Calu3 (cell line): ENCODE data around the gene OPCML. TPM values are rescaled to one million over a fixed set of nuclear protein-coding genes. Genes with fewer than 3 reads are reported as not detected.

ENCODE experiments used
- BruUV-seq: library from RNA; stranded (reverse); fragments of 400-500 nt; replicated peaks from 2 replicates; lab custom pipeline; 2021; lab: Mats Ljungman, UMichigan
- CTCF ChIA-PET: fragments of 300-600 bp; sonication (Branson Sonifier 250); formaldehyde crosslinking; loops from one replicate; lab custom pipeline; 2022; ENCODE audit warnings: antibody characterized with exemption; lab: Charles Lee
- DNase-seq: peaks from one replicate; pipeline ENCODE4 v3.0.0; 2022
- H3K27ac Mint-ChIP-seq: one replicate; pipeline ENCODE4 v1.8.0; 2022; ENCODE audit warnings: mixed read lengths; ENCODE audit not compliant: unreplicated experiment
- H3K27me3 Mint-ChIP-seq: one replicate; pipeline ENCODE4 v1.8.0; 2022; ENCODE audit warnings: mixed read lengths; ENCODE audit not compliant: unreplicated experiment
- H3K36me3 Mint-ChIP-seq: one replicate; pipeline ENCODE4 v1.8.0; 2022; ENCODE audit warnings: mild to moderate bottlenecking, moderate library complexity, mixed read lengths; ENCODE audit not compliant: insufficient read depth, unreplicated experiment
- H3K4me1 Mint-ChIP-seq: one replicate; pipeline ENCODE4 v1.8.0; 2022; ENCODE audit warnings: mild to moderate bottlenecking, low read depth, mixed read lengths; ENCODE audit not compliant: unreplicated experiment
- H3K4me3 Mint-ChIP-seq: one replicate; pipeline ENCODE4 v1.8.0; 2022; ENCODE audit warnings: mild to moderate bottlenecking, low read depth, moderate library complexity, mixed read lengths; ENCODE audit not compliant: unreplicated experiment
- H3K9me3 Mint-ChIP-seq: one replicate; pipeline ENCODE4 v1.8.0; 2022; ENCODE audit warnings: low read depth, mixed read lengths; ENCODE audit not compliant: unreplicated experiment
- intact Hi-C: fragments of 100-400 bp; cut with micrococcal nuclease; formaldehyde crosslinking; loops from one replicate; pipeline ENCODE4 v1.10.0; 2022; ENCODE audit not compliant: unreplicated experiment
- total RNA-seq: library from RNA; stranded (reverse); gene quantifications from 2 replicates; pipeline ENCODE4 v1.2.3, GENCODE V29; 2022
- TF ChIP-seq, protein P1 (sequence below): fragments of 200-600 bp; IDR thresholded peaks from one replicate; pipeline ENCODE4 v1.8.0; 2022; ENCODE audit warnings: antibody characterized with exemption; ENCODE audit not compliant: unreplicated experiment

OPCML gene
- total RNA-seq, 1 experiment from 2014 or later = not detected

DNA sequence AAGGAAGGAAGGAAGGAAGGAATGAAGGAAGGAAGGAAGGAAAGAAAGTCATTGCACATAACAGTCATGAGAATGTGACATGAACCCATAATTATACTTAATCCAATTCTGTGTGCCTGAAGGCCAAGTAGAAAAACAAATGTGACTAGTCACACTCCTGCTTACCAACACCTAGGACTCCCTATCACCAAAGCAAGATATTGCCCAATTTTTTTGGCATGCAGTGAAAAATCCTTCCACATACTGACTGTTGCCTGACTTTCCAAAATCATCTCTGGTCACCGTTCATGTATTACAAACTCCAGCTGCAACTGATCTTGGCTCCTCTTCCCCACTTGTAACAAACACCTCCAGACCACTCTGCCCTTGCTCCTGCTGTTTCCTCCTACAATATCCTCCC is 516.8 kb downstream of the OPCML start:
- Mint-ChIP-seq H3K27me3 (no peaks in the 10 kb centered on the region), H3K27ac (no peak overlapping the region), H3K36me3 (no peaks in the 10 kb centered on the region), H3K4me1 (no peaks in the 10 kb centered on the region), H3K9me3 (peaks cover 9% of the 10 kb centered on the region), H3K4me3 (no peak overlapping the region)
- CTCF ChIA-PET = no interaction called here
- no TSS peak for BruUV-seq
- TF ChIP-seq, protein P1, sequence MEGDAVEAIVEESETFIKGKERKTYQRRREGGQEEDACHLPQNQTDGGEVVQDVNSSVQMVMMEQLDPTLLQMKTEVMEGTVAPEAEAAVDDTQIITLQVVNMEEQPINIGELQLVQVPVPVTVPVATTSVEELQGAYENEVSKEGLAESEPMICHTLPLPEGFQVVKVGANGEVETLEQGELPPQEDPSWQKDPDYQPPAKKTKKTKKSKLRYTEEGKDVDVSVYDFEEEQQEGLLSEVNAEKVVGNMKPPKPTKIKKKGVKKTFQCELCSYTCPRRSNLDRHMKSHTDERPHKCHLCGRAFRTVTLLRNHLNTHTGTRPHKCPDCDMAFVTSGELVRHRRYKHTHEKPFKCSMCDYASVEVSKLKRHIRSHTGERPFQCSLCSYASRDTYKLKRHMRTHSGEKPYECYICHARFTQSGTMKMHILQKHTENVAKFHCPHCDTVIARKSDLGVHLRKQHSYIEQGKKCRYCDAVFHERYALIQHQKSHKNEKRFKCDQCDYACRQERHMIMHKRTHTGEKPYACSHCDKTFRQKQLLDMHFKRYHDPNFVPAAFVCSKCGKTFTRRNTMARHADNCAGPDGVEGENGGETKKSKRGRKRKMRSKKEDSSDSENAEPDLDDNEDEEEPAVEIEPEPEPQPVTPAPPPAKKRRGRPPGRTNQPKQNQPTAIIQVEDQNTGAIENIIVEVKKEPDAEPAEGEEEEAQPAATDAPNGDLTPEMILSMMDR = no peak
- no peak for DNase-seq
- intact Hi-C loops = no loop called here

- no TSS peak for BruUV-seq
Measured at GRCh38 chr11:133014337-133014736, 518.0 kb downstream of the OPCML start.

GRCh38 chr11:133012803-133013202 is 519.5 kb downstream of the OPCML start:
- no peak for DNase-seq
- no TSS peak for BruUV-seq
- H3K27ac Mint-ChIP-seq = no peak overlapping the region
- H3K36me3 Mint-ChIP-seq = no peaks in the 10 kb centered on the region
- intact Hi-C loops = no loop called here
- H3K9me3 Mint-ChIP-seq = peaks cover 10% of the 10 kb centered on the region
- H3K4me3 Mint-ChIP-seq = no peak overlapping the region
- no peaks in the 10 kb centered on the region for H3K4me1 Mint-ChIP-seq
- TF ChIP-seq, protein P1 = no peak
- CTCF ChIA-PET = no interaction called here
- H3K27me3 Mint-ChIP-seq = no peaks in the 10 kb centered on the region

More at GRCh38 chr11:133014337-133014736, 518.0 kb downstream of the OPCML start:
- Mint-ChIP-seq H3K4me3 (no peak overlapping the region), H3K9me3 (peaks cover 12% of the 10 kb centered on the region), H3K27me3 (no peaks in the 10 kb centered on the region), H3K4me1 (no peaks in the 10 kb centered on the region), H3K36me3 (no peaks in the 10 kb centered on the region), H3K27ac (no peak overlapping the region)
- no peak for DNase-seq
- TF ChIP-seq, protein P1 = no peak
- CTCF ChIA-PET = interaction anchor here (0.7 kb wide), 1 partner anchor 21 kb away, joined by 3 read pairs; no protein-coding TSS in a partner anchor
- intact Hi-C loops = no loop called here

DNA sequence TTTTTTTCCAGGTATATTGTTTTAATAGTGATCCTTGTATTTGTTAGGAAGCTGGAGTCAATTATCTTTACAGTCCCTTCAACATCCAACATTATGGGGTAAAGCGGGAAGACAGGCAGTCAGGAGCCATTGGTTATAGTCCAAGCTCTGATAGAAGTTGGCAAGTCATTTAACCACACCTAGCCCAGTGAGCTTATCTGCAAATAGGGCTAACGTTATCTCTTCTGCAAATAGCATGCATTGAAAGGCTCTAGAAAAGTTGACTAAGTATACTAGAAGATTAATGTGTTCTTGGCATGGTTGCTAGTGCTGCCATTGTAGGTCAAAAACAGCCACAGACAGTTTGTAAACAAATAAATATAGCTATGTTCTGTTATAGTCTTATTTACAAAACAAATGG is 520.7 kb downstream of the OPCML start:
- TF ChIP-seq, protein P1 = no peak
- Mint-ChIP-seq H3K27ac (no peak overlapping the region), H3K36me3 (no peaks in the 10 kb centered on the region), H3K27me3 (no peaks in the 10 kb centered on the region), H3K4me1 (no peaks in the 10 kb centered on the region), H3K4me3 (no peak overlapping the region), H3K9me3 (peaks cover 10% of the 10 kb centered on the region)
- BruUV-seq = no TSS peak
- CTCF ChIA-PET = no interaction called here
- intact Hi-C loops = no loop called here
- DNase-seq = no peak
